CD1c-positive myeloid dendritic cell (primary cell): ENCODE measurements around the gene PRDM13.
"Not testable (repeated sequence)": the region's sequence is repeated elsewhere in the genome, so short reads cannot be mapped to it uniquely, and the experiment has no call there.

Experiments used
- DNase-seq: peaks from one replicate; pipeline ENCODE4 v3.0.0-alpha.2; 2016; ENCODE audit errors: extremely low spot score

The PRDM13 gene

DNA sequence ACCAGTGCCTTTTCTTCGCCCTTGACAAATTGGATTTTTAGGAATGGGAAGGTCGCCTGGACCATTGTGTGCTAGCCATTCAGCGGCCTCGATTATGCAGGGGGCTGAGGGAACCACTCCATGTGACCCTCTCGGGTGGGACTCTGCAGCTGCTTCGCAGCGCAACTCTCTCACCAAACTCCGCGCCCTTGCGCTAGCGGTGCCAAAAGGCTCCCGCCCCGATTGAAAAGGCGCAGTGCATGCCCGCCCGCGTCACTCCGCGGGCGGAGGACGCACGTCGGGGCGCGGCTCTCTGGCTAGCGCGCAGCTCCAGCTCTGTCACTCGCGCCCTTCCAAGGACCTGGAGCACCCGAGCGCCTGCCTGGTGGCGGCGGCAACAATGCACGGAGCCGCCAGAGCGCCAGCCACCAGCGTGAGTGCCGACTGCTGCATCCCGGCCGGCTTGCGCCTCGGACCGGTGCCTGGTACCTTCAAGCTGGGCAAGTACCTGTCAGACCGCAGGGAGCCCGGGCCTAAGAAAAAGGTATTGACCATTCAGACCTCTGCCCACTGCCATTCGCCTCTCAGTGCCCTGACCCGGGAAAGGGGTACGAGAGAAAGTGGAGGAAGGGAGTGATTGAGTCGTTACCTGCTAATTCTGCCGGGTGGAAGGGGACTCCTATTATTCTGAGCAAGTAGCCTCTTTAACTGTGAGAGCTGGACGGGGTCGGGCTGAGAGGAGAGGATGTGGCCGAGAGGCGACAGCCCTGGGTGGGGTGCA, at the start of gene PRDM13:
Gene PRDM13 (plus strand): TSS at position 178 of the 760 bp plus-strand sequence. CDS start 202 bp downstream, at position 380.
- DNase-seq = no peak

DNA sequence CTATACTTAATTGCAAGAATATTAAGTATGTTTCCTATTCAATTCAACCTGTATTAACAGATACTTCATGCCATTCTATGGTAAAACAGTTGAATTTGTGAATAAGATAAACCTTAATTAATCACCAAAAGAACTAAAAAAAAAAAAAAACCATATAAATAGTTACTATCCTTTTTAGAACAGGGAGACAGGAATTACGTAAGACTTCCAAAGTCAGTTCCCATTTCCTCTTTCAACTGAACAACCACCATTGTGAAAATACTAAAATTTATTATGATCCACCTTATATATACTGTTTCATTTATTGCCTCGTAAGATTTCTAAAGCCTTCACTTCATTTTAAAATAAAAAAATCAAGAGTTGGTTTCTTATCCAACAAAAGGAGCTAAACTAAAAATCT, 47.6 kb upstream of the PRDM13 start:
- peak; percentile 41 for DNase-seq

DNA sequence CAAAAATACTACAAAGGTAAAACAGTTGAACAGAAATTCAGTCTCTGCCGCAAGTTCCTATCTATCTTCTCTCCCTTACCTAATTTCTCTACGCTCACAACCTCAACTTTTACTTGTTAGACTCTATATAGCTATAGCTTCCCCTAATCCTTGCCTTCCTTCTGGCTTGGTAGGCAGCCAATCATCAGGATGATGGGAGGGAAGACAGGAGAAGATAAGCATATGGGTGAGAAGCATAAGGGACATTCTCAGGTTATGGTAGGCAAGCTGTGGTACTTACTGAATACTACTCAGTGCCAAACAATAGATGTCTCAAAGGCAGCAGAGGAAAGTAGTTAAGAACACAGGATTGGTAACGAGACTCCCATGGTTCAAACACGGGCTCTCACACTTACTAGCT, 46.0 kb upstream of the PRDM13 start:
- DNase-seq = no peak

DNA sequence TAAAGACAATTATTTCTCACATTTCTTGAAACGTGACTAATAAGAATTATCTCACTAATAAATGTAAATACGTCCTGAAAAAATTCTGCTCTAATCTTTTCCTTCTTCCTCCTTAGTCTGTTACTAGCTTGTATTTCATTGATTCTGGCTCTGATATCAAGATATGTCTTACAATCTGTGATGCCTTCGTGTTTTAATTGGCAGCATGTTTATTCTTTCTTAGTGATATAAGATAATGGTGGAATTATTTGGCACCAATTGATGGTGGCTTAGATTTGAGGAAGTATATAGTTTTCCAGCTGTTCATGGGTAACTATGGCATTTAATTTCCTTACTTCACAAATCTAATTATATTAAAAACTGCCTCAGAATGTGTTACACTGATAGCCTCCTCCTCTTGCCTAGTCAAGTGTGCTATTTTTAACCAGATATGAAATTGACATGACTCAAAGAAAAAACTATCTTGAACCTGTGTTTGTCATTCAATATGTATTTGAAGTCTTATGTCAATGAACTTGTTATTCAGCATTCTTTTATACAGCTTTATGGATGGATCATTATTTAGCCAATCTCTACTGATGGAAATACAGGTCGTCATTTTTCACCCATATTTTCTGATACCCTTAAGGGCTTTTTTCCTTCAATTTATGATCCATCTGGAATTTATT, 43.4 kb upstream of the PRDM13 start:
- DNase-seq = no peak

DNA sequence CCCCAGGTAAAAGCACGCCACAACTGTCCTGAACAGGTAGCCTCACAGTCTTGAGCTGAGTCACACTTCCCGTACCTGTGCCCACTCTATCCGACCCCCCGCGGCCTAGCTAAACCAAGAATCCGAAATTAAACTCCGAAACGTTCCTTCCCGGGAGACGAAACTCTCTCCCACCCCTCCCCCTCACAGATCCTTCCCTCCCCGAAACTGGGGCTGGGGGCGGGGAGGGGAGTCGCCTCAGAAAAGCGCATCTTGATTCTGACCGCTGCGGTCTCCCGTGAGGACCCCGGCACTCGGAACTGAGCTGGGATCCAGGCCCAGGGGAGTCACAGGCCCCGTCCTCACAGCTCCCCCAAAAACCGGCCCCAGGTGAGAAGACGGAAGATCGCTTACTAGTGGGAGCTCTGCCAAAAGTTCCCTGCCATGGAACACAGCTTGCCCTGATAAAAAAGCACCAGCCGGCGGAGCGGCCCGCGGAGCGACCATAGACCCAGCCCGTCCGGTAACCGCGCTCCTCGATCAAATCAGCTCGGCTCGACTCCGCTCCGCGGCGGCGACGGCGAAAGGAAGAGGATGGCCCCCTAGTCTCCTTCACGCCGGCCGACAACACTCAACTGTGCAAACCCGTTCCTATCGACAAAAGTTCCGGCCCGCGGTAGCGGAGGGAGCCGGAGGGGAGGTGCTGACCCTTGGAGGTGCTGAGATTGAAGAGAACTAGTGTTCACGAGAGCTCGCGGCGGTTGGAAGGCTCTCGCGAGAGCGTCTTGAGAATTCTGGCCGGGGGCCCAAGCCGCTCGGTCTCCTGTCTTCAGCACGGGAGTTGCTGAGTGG, 38.3 kb upstream of the PRDM13 start, which contains the start of gene CCNC:
Gene CCNC (minus strand): TSS at position 558 of the 831 bp plus-strand sequence. CDS start 133 bp downstream, at position 425.
- DNase-seq = peak; percentile 94

DNA sequence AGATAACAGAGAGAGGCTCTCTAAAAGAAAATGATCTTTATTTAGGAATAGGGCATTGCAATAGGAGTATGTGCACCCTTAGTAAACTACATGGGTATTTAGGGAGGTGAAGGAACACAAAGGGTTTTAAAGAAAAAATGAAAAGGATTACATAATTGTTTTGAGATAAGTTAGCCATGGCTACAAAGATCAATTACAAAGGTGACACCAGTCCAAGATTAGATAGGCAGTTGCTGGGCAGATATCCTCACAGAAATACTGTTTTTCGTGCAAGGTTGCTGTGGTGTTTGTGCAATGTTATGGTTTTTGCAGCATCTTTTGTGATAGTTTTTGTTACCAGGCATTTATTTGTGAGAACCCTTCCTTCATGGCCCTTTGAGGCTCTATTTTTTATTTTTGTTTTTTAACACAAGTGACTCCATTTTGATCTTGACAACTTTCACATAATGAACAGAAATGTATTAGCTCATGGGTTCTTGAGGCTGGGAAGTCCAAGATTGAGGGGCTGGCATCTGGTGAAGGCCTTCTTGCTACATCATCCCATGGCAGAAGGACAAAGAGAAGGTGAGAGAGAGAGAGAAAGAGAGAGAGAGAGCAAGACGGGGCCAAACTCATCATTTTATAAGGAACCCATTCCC, 32.5 kb upstream of the PRDM13 start:
- no peak for DNase-seq

DNA sequence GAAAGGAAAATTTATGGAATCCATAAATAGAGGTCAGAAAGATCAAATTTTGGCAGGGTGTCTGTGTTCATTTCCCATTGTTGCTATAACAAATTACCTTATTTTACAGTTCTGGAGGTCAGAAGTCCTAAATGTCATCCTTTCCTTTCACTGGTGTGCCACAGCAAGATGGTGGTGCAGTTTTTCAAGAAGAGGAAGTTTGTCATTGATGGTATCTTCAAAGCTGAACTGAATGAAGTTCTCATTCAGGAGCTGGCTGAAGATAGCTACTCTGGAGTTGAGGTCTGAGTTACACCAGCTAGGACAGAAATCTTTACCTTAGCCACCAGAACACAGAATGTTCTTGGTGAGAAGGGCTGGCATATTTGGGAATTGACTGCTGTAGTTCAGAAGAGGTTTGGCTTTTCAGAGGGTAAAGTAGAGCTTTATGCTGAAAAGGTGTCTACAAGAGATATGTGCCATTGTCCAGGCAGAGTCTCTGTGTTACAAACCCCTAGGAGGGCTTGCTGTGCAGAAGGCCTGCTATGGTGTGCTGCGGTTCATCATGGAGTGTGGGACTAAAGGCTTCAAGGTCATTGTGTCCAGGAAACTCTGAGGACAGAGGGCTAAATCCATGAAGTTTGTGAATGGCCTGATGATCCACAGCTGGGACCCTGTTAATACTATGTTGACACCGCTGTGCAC, 30.9 kb upstream of the PRDM13 start:
- no peak for DNase-seq

DNA sequence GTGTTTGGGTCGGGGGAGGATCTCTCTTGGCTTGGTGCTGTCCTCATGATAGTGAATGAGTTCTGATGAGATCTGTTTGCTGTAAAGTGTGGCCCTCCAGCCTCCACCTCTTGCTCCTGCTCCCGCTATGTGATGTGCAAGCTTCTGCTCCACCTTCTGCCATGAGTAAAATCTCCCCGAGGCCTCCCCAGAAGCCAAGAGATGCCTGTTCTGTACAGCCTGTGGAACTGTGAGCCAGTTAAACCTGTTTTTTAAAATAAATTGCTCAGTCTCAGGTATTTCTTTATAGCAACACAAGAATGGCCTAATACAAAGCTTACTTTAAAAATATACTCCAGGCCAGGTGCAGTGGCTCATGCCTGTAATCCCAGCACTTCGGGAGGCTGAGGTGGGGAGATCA, 26.9 kb upstream of the PRDM13 start:
- DNase-seq = no peak

DNA sequence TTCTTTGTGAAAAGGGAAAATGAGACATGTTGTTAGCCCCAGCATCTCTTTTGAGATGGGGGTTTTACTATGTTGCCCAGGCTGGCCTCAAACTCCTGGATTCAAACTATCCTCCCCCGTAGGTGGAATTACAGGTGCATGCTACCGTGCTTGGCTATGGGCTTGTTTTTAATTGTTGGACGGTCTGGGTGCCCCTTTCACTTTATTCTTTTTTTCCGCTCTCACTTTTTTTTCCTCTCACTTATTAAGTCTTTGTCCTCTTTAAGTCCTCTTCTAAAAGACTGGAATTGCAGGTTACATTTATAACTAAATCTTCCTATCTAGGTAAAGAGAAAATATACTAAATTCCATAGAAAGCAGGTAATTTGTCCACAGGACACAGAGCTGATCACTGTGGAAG, 18.8 kb upstream of the PRDM13 start:
- DNase-seq = no peak

DNA sequence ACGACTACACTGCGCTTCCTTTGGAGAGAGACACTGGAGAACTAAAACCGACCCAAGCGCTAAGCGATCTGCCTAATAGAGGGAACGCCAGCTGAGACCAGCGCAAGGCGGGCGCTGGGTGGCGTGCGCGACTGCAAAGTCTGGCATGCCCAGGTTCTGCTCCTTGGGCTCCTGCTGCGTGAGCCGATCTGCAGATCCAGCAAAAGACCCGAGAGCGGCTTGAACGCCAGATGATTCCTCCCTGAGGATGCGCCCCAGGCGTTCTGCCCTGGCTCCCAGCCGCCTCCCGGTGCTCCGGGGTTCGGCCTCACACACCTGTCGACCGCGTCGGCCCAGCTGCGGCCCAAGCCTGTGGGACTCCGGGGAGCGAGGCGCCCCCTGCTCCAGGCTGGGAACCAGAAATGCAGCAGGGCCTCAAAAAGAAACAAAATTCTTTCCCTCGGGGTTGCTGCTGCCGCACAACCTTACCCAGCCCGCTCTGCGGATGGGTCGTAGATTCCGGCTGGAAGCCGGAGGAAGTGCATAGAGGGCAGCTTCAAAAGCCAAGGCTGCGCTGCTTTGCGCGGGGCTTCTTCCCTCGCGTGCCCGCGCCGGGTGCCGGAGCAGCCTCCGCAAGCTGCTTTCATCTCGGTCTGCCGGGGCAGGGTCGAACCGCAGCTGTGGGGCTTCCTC, 17.9 kb upstream of the PRDM13 start:
- DNase-seq = peak; percentile 53

DNA sequence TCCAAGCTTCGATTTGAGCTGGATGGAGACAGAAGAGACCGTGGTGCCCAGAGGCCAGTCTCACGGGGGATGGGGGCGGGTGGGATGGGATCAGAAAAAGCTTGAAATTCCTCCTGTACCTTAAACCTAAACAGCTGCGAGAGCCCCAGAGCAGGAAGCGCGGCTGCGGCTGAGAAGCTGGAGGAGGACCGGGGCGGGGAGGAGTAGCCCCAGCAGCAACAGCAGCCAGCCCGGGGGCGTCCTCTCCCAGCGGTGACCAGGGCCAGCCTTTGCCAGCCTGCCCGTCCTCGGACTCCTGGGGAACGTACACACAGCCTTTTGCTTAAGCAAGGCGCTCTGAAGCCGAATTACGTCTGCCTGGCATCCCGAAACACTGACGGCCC, 17.4 kb upstream of the PRDM13 start:
- DNase-seq = no peak

DNA sequence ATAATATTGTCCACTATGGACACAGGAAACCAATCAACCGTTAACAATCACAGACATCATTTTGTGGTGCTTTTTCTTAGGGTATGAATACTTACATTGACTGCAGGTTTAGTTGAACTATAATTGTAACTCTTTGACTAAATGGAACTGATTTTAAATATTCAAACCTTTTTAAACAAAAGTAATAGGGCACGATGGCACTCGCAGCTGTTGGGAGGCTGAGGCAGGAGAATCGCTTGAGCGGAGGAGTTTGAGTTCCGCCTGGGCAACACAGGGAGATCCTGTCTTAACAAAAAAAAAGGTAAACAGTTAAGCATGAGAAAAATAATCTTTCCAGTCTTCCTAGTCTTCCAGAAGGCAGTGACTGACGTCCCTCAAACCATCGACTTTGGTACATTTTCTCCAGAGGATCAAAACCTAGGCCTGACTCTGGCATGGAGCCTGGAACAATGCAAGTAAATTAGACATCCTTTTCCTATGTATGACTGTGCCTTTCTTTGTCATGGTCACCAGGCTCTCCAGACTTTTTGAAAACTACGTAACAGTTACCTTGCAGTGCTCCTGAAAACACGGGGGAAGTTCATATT, 16.6 kb upstream of the PRDM13 start:
- DNase-seq = no peak

DNA sequence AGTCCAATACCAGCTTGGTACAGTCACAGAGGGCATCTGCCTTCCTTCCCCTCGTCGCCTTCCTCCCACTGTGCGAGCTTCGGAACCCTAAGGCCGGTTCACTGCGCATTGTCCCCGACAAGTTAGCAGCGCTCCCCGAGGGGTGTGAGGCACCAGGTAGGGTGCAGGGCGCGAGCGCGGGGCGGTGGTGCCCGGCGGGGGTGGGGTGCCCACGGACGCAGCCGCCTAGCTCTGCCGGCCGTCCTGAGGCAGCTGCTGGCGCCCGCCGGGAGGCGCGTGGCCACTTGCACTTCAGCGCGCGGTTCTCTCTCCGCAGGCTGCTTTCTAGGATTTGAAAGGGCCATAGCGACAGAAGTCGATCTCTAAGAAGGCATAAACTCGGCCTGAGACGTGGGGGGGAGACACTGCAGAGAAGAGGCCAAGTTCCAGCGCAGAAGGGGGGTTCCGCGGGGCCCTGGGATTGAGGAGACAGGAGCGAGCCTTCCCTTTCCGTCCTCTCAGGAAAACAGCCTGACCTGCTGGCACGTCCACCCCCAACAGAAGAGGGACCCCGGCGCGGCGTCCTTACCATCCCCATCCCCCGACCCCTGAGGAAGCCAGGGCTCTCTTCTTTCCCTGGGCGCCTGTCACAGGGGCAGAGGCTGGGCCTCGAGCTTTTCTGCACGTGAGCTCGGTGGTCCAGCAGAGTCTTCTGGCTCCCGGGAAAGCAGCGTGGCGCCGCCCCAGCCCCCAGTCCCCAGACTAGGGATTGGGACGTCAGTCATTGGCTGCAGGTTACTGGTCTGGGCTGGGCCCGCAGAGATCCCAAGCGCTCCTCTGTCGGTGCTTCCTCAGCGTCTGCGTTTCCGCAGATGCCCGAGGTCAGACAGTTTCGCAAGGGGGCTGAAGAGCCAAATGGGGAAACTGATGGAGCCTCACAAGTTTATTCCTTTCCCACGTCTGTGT, 15.6 kb upstream of the PRDM13 start:
- peak; percentile 30 for DNase-seq

DNA sequence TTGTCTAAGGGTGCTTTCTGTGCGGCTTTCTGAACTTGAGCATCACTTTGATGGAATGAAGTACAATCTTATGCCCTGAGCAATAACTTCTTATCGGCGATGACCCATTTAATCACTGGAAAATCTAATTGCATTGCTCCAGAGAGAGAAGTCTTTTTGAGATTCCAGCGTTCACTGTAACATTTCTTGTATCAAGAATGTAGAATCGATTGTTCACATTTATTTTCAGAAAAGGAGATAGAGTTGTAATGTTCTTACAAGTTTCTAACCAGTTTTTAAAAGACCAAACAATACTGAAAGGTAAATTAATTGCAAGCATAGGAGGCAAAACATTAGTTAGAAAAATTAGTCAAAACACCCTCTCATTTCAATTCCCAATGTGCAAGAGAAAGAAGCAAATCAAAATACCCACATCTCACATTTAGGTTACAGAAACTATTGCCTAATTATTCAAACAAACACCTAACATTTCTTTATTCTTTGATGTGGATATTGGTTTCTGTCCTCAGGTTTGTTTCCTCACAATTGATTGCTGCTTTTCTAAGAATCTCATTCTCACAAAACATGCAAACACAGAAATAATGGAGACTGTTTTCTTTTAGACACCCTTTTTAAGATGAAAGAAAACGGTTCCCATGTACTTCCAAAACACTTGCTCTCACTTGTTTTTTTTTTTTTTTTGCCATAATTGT, 14.8 kb upstream of the PRDM13 start:
- DNase-seq = no peak

DNA sequence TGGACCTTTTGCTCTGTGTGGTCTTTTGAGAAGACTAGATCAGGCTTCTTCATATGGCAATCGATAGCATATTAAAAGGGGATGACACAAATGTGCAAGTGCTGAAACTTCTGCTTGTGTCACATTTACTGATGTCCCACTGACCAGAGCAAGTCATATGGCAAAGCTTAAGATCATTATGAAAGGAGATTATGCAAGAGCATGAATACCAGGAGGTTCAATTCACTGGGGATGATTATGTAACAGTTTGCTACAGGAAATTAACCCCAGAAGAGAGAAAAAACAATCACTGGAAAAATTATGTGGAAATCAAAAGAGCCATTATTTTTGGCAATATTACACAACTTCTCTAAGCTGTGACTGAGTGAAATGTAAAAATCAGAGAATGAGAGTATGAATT, 13.7 kb upstream of the PRDM13 start:
- DNase-seq = peak; percentile 25

DNA sequence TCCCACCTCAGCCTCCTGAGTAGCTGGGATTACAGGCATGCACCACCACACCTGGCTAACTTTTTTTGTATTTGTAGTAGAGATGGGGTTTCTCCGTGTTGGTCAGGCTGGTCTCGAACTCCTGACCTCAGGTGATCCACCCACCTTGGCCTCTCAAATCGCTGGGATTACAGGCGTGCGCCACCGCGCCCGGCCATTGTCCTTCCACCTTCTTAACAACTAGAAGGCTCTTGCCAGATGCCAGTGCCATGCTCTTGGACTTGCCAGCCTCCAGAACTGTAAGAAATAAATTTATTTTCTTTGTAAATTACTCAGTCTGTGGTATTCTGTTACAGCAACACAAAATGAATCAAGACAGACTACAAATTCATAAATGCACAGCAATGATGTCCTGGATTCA, 11.9 kb upstream of the PRDM13 start:
- DNase-seq = not testable (repeated sequence)

DNA sequence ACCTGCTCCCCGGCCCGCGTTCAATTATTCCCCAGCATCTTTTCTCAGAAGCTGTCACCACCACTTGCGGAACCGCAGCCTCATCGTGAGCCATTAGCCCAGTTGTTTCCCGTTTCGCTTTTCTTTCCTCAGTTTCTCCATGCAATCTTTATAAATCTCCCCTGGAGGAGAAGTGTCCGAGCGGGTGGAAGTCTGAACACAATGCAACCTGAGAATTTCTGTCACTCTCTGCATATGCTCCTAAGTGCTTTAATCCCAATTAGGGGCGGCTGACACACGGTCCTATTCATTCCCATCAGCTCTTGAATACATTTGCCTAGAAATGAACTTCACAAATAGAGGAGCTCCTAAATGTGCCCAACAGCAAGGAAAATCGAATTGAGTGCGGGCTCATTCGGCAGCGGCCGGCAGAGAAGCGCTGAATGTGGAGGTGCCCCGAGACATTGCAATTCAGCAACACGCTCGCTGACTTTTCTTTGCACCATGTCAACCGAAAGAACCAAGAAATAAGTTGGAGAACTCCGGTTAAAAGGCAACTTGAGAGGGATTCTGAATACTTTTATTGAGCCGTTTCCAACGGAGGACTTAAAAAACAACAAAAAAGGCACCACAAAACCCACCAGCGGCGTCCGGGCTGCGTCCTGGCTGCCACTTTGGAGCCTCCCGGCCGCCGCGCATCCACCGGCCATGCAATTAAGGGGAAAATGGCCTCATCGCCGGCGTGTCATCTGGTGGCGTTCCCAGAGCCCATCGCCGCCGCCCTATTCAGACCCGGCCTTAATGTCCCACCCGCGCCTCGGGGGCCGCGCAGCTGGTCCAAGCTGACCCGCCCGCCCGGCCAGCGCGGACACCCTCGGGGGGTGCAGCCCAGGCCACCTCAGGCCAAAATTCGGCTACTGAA, 3.9 kb upstream of the PRDM13 start:
- DNase-seq = no peak
